ENCODE results near the gene HAS3. TPM values are rescaled to one million over a fixed set of nuclear protein-coding genes. Genes with fewer than 3 reads are reported as not detected.
"Not testable (repeated sequence)": the region's sequence is repeated elsewhere in the genome, so short reads cannot be mapped to it uniquely, and the experiment has no call there.

HAS3 gene, protein sequence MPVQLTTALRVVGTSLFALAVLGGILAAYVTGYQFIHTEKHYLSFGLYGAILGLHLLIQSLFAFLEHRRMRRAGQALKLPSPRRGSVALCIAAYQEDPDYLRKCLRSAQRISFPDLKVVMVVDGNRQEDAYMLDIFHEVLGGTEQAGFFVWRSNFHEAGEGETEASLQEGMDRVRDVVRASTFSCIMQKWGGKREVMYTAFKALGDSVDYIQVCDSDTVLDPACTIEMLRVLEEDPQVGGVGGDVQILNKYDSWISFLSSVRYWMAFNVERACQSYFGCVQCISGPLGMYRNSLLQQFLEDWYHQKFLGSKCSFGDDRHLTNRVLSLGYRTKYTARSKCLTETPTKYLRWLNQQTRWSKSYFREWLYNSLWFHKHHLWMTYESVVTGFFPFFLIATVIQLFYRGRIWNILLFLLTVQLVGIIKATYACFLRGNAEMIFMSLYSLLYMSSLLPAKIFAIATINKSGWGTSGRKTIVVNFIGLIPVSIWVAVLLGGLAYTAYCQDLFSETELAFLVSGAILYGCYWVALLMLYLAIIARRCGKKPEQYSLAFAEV
- under 1 TPM; 0.29 to 0.47 TPM for total RNA-seq

DNA sequence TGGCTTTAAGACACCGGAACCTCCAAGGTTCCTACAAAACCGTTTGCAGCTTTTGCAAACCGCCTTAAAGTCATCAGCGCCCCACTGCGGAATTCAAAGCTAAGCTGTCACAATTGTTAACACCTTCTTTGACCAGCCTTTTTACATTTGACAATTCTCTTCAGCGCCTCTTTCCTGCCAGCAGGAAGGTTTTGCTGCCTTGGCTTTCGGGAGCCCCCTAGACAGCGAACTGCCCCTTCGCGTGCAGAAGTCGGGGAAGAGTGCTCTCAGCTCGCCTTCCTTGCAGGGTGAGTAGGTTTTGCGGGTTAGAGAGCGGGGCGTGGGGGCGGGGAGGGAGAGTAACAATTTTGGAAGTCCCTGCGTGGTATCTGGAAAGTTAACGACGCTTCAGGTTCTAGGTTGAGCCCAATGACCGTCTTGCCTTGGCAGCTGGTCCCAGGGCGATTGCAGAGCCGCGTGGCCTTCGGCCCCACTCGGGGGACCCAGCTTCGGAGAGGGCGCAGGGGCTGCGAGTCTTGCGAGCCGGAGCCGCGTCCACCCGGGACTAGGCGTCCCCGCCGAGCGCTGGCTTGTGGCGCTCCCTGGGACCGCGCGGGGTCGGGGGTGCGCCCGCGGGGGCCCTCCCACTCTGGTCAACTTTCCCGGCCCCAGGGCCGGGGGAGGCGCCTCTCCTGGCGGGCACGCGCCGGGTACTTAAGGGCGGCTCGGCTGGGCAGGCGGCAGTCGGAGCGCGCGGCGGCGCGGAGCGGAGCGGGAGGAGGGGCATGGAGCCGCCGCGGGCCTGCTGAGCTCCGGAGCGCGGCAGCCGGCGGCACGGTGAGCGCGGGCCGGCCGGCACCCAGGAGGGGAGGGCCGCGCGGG, at the start of gene HAS3:
Gene HAS3 (plus strand): TSS at position 153 of the 861 bp plus-strand sequence. CDS start 3,743 bp downstream, outside the sequence.
- CTCF ChIA-PET = interaction anchor here (0.6 to 2.3 kb wide), 10 partner anchors 12 to 566 kb away, joined by 3 to 14 read pairs (median 4); partner anchors contain the start of gene ZFP90
- H3K27ac Mint-ChIP-seq = no peak within 1 kb of the TSS
- no peaks in the 10 kb centered on the region for H3K9me3 Mint-ChIP-seq (ENCODE audit: low read depth)
- H3K36me3 Mint-ChIP-seq = no peaks in the 10 kb centered on the region
- peaks cover 48% of the 10 kb centered on the region for H3K27me3 Mint-ChIP-seq
- DNase-seq (peak; percentile 59), ATAC-seq (peak; percentile 76)
- H3K4me1 Mint-ChIP-seq = peaks cover 15% of the 10 kb centered on the region
- peak within 1 kb of the TSS; percentile 76 for H3K4me3 Mint-ChIP-seq

DNA sequence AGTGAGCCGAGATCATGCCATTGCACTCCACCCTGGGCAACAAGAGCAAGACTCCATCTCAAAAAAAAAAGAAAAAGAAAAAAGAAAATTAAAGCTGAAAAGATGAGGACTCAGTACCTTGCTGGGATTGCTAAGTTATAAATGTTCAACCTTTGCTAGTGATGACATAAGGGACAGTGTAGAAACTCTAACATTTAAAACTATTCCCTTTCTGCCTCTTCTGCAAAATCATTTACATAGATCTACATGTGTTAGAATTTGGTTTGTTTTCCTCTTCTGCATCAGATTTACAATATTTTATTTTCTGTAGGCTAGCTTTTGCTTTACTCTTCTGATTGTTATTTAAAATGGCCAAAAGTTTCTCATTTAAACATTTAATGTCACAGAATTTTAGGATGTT, 49.5 kb upstream of the HAS3 start:
- DNase-seq (no peak), ATAC-seq (no peak)
- Mint-ChIP-seq H3K4me3 (no peak overlapping the region), H3K27ac (no peak overlapping the region), H3K27me3 (no peaks in the 10 kb centered on the region), H3K4me1 (no peaks in the 10 kb centered on the region), H3K36me3 (no peaks in the 10 kb centered on the region), H3K9me3 (ENCODE audit: low read depth) (no peaks in the 10 kb centered on the region)
- CTCF ChIA-PET = interaction anchor here (1.0 kb wide), 1 partner anchor 57 kb away, joined by 3 read pairs; no protein-coding TSS in a partner anchor

DNA sequence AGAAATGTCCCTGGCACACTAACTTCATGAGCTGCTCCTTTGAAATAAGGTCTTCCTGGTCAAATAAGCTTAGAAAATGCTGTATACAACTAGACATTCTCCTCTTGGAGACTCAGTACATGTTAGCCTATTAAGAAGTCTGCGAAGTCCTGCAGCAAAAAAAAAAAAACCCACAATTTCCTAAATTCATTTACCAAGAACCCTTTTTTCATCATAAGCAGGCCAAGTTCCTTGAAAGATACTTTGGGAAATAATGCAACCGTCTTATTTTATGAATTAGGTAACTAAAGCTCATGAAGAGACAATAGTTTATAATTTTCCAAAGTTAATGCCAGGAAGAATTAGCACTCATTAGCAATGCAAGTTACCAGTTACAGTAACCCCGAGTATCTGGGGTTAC, 49.0 kb upstream of the HAS3 start:
- no peaks in the 10 kb centered on the region for H3K9me3 Mint-ChIP-seq (ENCODE audit: low read depth)
- no peak for ATAC-seq
- CTCF ChIA-PET = interaction anchor here (1.0 kb wide), 1 partner anchor 57 kb away, joined by 3 read pairs; no protein-coding TSS in a partner anchor

DNA sequence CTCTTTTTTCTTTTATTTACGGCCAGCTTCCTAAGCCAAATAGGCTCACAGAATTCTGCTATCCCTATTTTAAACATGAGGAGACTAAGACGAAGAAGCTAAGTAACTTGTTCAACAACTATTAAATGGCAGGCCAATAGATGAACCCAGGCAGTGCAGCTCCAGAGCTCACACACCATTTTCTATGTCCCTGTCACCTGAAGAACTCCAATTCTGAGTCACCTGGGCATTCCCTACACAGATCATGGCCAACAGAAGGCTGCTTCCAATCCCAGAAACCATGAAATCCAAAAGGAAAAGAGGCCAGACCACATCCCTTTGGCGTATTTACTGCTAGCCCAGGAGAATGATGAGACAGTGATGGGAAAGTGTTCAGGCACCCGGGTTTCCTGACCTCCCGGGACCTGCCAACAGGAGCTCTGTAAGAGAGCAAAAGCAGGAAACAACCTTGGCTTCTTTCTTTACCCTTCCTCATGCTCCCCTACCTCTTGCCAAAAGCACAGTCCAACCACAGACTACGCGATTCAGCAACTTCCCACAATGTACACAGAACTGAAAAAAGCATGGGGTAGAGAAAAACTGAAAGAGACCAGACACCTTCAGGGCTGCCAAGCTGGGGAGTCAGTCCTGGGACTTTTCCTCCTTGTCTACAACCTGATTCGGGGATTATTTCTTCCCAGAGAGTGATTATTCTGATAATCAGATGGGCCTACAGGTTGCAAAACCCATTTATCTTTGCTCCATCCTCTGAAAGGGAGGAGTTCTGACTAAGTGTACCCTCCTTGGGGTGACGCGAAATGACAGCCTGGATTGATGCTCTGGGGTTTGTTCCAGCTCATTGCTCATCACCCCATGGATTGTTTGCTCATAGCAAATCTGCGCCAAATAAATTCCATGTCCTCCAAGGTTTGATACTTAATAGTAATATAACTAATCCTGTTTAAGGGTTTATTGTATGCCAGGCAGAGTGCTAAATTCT, 47.8 kb upstream of the HAS3 start:
- Mint-ChIP-seq H3K4me3 (no peak overlapping the region), H3K27ac (no peak overlapping the region), H3K27me3 (no peaks in the 10 kb centered on the region), H3K36me3 (no peaks in the 10 kb centered on the region), H3K9me3 (ENCODE audit: low read depth) (no peaks in the 10 kb centered on the region), H3K4me1 (no peaks in the 10 kb centered on the region)
- CTCF ChIA-PET = no interaction called here
- no peak for DNase-seq
- no peak for ATAC-seq

More for the DNA sequence above, 49.0 kb upstream of the HAS3 start:
- Mint-ChIP-seq H3K4me3 (no peak overlapping the region), H3K27me3 (no peaks in the 10 kb centered on the region), H3K36me3 (no peaks in the 10 kb centered on the region), H3K4me1 (no peaks in the 10 kb centered on the region), H3K27ac (no peak overlapping the region)
- no peak for DNase-seq

DNA sequence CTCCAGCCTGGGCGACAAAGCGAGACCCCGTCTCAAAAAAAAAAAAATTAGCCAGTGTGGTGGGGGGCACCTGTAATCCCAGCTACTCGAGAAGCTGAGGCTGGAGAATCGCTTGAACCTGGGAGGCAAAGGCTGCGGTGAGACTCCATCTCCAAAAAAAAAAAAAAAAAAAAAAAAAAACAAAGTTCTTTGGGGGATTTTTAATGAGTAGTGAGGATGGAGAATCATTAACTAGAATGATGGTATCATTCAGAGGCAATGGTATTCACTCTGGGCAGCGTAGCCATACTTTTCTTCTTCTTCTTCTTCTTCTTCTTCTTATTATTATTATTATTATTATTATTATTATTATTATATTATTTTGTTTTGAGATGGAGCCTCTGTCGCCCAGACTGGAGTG, 42.0 kb upstream of the HAS3 start:
- DNase-seq; H3K27ac Mint-ChIP-seq; CTCF ChIA-PET; H3K36me3 Mint-ChIP-seq; H3K9me3 Mint-ChIP-seq (ENCODE audit: low read depth); H3K27me3 Mint-ChIP-seq; ATAC-seq; H3K4me3 Mint-ChIP-seq; H3K4me1 Mint-ChIP-seq: not testable (repeated sequence)

DNA sequence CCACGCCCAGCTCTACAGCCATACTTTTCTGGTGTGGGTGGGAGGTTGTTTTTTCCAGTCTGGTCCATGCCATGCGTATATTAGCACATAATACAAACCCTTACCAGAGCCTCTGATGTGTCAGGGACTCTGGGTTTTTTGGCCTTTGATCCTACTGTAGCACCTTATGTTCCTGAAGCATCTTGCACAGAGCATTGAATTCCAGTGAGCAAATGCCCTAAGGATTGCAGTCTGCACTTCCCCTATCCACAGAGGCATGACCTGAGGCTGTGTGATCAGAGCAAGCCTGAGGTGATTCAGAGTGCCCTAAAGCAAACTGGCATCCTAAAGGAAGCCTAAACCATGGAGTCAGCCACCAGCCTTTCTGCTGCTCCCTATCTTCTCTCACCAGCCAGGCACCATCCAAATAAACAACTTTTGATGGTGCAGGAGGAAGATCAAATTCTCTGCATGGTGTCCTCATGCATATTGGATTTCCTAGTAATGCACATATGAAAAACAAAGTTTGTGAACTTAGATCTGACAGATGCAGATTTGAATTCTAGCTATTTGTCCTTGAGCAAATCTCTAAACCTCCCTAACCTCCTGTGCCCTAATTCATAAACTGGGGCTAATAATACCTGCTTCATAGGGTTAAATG, 41.2 kb upstream of the HAS3 start:
- DNase-seq = no peak
- CTCF ChIA-PET = no interaction called here
- Mint-ChIP-seq H3K27me3 (no peaks in the 10 kb centered on the region), H3K4me1 (no peaks in the 10 kb centered on the region), H3K27ac (no peak overlapping the region), H3K4me3 (no peak overlapping the region), H3K36me3 (no peaks in the 10 kb centered on the region), H3K9me3 (ENCODE audit: low read depth) (no peaks in the 10 kb centered on the region)
- no peak for ATAC-seq

DNA sequence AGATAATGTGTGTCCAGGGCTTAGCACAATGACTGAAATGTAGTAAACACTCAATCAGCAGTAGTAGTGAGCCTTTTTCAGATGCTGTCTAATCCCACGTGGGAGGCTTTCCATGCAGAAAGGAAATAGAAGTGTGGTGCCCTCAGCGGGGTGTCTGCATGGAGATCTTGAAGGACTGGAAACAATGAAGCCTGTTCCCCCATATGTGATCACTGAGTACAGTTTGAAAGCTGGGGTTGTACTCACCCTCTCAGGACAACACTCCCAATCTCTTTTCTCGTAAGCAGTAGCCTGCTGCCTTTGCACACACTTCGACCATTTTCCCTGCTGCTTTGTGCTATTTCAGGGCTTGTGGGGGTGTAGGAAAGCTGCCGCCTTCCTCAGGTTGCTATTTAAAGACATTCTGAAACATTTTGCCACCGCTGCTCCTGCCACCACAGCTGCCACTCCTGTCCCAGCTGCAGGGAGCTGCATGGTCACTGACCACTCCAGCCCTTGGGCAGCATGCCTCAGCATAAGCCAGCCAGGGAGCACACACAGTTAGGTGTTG, 40.6 kb upstream of the HAS3 start:
- DNase-seq = no peak
- Mint-ChIP-seq H3K4me1 (no peaks in the 10 kb centered on the region), H3K9me3 (ENCODE audit: low read depth) (no peaks in the 10 kb centered on the region), H3K27me3 (no peaks in the 10 kb centered on the region), H3K4me3 (no peak overlapping the region), H3K36me3 (no peaks in the 10 kb centered on the region), H3K27ac (no peak overlapping the region)
- CTCF ChIA-PET = no interaction called here
- ATAC-seq = no peak

DNA sequence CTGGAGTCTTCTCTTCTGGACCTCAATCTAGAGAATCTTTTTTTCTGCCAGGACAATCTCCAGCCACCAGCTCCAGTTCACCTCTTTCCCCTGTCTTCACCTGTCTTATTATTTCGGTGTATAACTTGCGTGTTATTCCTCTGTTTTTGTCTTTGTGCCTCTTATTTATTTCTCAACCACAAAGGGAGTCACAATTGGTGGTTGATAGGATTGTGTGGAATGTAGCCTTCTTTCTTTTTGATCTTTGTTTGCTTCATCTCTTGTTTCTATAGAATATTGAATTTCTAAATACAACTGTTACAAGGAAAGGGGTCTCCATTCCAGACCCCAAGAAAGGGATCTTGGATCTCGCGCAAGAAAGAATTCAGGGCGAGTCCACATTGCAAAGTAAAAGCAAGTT, 35.9 kb upstream of the HAS3 start:
- CTCF ChIA-PET = no interaction called here
- H3K4me3 Mint-ChIP-seq = no peak overlapping the region
- DNase-seq = no peak
- ATAC-seq = no peak
- no peaks in the 10 kb centered on the region for H3K36me3 Mint-ChIP-seq
- H3K27me3 Mint-ChIP-seq = no peaks in the 10 kb centered on the region
- no peaks in the 10 kb centered on the region for H3K9me3 Mint-ChIP-seq (ENCODE audit: low read depth)
- no peaks in the 10 kb centered on the region for H3K4me1 Mint-ChIP-seq
- H3K27ac Mint-ChIP-seq = no peak overlapping the region

DNA sequence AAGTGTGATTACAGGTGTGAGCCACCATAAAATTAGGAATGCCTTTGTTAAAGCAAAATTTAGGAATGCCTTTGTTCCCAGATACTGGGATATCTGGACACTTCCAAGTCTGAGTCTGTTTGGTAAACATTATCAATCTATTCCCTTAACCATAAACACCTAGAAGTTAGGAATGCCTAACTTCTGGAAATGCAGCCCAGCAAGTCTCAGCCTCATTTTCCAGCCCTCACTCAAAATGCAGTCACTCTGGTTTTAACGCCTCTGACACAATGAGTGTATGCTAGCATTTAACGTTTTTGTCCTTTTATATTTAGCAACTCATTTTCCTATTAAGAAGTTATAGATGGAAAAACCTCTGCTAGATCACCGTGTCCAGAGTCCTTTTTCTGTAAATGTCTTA, 34.4 kb upstream of the HAS3 start:
- Mint-ChIP-seq H3K27me3 (no peaks in the 10 kb centered on the region), H3K4me3 (no peak overlapping the region), H3K9me3 (ENCODE audit: low read depth) (no peaks in the 10 kb centered on the region), H3K4me1 (no peaks in the 10 kb centered on the region), H3K36me3 (no peaks in the 10 kb centered on the region), H3K27ac (no peak overlapping the region)
- CTCF ChIA-PET = no interaction called here
- DNase-seq = no peak
- ATAC-seq = no peak

DNA sequence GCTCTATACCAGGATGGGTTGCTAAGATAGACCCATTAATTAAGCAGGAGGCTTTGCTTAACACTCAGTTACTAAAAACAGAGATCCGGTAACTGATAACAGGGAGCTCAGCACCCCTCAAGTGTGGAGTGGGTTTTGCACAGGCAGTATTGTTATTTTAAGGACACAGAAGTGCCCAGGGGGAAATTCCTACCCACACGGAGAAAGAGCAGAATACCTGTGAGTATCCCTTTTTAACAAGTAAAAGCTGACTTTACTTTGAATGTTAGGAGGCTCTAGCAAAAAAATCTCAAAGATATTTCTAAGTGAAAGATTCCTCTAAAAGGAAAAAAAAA, 32.8 kb upstream of the HAS3 start:
- no peaks in the 10 kb centered on the region for H3K36me3 Mint-ChIP-seq
- no peak overlapping the region for H3K27ac Mint-ChIP-seq
- H3K27me3 Mint-ChIP-seq = no peaks in the 10 kb centered on the region
- DNase-seq = no peak
- no peak overlapping the region for H3K4me3 Mint-ChIP-seq
- ATAC-seq = no peak
- CTCF ChIA-PET = interaction anchor here (0.8 kb wide), 1 partner anchor 51 kb away, joined by 4 read pairs; no protein-coding TSS in a partner anchor
- H3K4me1 Mint-ChIP-seq = no peaks in the 10 kb centered on the region
- H3K9me3 Mint-ChIP-seq (ENCODE audit: low read depth) = no peaks in the 10 kb centered on the region

DNA sequence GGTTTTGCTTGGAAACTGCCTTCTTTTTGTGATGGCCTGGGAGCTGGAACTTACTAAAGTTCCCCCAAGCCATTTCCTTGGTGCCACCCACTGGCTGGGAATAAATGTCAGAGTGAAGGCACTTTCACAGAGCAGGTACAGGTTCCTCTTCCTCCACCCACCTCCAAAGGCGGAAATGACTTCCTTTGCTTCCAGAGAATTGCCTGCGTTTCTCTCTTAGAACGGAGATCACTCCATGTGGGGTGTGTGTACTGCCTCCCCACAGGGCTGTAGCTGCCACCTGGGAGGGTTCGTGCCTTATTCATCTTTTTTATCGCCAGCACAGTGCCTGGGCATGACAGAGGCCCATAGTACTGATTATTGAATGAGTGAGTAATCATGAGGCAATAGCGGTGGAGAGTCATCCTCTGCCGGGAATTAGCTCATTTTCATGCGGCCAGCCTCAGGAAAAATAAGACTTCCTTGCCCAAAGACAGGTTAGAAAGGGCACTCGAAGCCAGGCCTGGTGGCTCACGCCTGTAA, 32.2 kb upstream of the HAS3 start:
- DNase-seq (no peak), ATAC-seq (no peak)
- no peaks in the 10 kb centered on the region for H3K4me1 Mint-ChIP-seq
- no peaks in the 10 kb centered on the region for H3K9me3 Mint-ChIP-seq (ENCODE audit: low read depth)
- H3K36me3 Mint-ChIP-seq = no peaks in the 10 kb centered on the region
- H3K4me3 Mint-ChIP-seq = no peak overlapping the region
- no peak overlapping the region for H3K27ac Mint-ChIP-seq
- CTCF ChIA-PET = interaction anchor here (0.8 kb wide), 1 partner anchor 51 kb away, joined by 4 read pairs; no protein-coding TSS in a partner anchor
- H3K27me3 Mint-ChIP-seq = no peaks in the 10 kb centered on the region

DNA sequence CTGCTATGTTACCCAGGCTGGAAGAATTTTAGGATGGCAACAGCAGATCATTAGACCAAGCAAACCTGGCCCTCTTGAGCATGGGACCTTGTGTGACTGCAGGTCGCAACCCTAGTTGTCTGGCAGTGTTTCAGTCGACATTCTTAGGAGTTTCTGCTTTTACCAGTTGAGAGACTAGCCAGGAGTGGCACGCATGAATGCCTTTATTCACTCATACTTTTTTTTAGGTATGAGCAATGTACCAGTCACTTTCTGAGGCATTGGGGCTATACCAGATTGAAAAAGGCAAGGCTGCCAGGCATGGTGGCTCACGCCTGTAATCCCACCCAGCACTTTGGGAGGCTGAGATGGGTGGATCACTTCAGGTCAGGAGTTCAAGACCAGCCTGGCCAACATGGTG, 28.2 kb upstream of the HAS3 start:
- H3K4me1 Mint-ChIP-seq = no peaks in the 10 kb centered on the region
- H3K27me3 Mint-ChIP-seq = no peaks in the 10 kb centered on the region
- CTCF ChIA-PET = no interaction called here
- no peaks in the 10 kb centered on the region for H3K36me3 Mint-ChIP-seq
- no peak for ATAC-seq
- no peak overlapping the region for H3K27ac Mint-ChIP-seq
- H3K9me3 Mint-ChIP-seq (ENCODE audit: low read depth) = no peaks in the 10 kb centered on the region
- DNase-seq = no peak
- H3K4me3 Mint-ChIP-seq = no peak overlapping the region
